GM15510 (cell line): ENCODE data around the gene GALR1.

ENCODE experiments used
- POLR2A ChIP-seq: IDR thresholded peaks from 3 replicates; pipeline ENCODE4 v1.6.1; 2011; ENCODE audit warnings: borderline replicate concordance; ENCODE audit not compliant: insufficient read length; ENCODE audit errors: extremely low read depth

GALR1 gene

GRCh38 chr18:77249569-77250500, at the start of gene GALR1:
TSS of gene GALR1 (plus strand) at chr18:77249848. CDS start at chr18:77250549, 701 bp downstream.
- TF ChIP-seq POLR2A: no peak

- TF ChIP-seq POLR2A: no peak
Measured at GRCh38 chr18:77201506-77201905, 48.1 kb upstream of the GALR1 start.

- TF ChIP-seq POLR2A: no peak
Measured at GRCh38 chr18:77202329-77202728, 47.3 kb upstream of the GALR1 start.

GRCh38 chr18:77203071-77203470, 46.6 kb upstream of the GALR1 start:
- TF ChIP-seq POLR2A: no peak

- TF ChIP-seq POLR2A: no peak
Measured at GRCh38 chr18:77203851-77204250, 45.8 kb upstream of the GALR1 start.

- TF ChIP-seq POLR2A: no peak
Measured at GRCh38 chr18:77205769-77206168, 43.9 kb upstream of the GALR1 start.

- TF ChIP-seq POLR2A: no peak
Measured at GRCh38 chr18:77206676-77207374, 42.8 kb upstream of the GALR1 start.

- no peak for TF ChIP-seq POLR2A
Measured at GRCh38 chr18:77207540-77207939, 42.1 kb upstream of the GALR1 start.

- no peak for TF ChIP-seq POLR2A
Measured at GRCh38 chr18:77208964-77209363, 40.7 kb upstream of the GALR1 start.

GRCh38 chr18:77209587-77209986, 40.1 kb upstream of the GALR1 start:
- no peak for TF ChIP-seq POLR2A

GRCh38 chr18:77210249-77210648, 39.4 kb upstream of the GALR1 start:
- TF ChIP-seq POLR2A: no peak

GRCh38 chr18:77218642-77219041, 31.0 kb upstream of the GALR1 start:
- no peak for TF ChIP-seq POLR2A

GRCh38 chr18:77220726-77221125, 28.9 kb upstream of the GALR1 start:
- TF ChIP-seq POLR2A: no peak

- no peak for TF ChIP-seq POLR2A
Measured at GRCh38 chr18:77222464-77222863, 27.2 kb upstream of the GALR1 start.

- no peak for TF ChIP-seq POLR2A
Measured at GRCh38 chr18:77223221-77223639, 26.4 kb upstream of the GALR1 start.

GRCh38 chr18:77223653-77224052, 26.0 kb upstream of the GALR1 start:
- TF ChIP-seq POLR2A: no peak

- no peak for TF ChIP-seq POLR2A
Measured at GRCh38 chr18:77230645-77231044, 19.0 kb upstream of the GALR1 start.
